Measurements from ENCODE around the gene PLSCR2.
"Not testable (repeated sequence)": the region's sequence is repeated elsewhere in the genome, so short reads cannot be mapped to it uniquely, and the experiment has no call there.

PLSCR2 gene

DNA sequence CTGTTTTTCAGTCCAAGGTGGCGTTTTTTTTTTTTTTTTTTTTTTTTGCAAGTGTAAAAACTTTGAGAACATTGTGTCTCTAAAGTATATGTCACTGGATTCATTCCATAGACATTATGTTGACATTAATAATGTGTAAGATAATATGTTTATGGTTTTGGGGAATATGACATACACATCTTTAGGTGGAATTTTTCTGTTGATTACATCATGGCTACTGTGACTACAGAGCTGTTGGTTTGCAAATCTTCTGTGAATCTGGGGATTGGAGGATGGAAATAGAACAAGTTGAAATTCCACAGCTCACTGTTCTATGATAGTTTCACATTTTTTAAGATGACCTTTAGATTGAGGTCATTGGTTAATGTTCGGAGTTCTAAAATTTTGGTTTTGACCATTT, 24.4 kb upstream of the PLSCR2 start:
- TF ChIP-seq, protein P1, sequence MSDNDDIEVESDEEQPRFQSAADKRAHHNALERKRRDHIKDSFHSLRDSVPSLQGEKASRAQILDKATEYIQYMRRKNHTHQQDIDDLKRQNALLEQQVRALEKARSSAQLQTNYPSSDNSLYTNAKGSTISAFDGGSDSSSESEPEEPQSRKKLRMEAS (IDR thresholded peaks at IDR 0.05; ENCODE audit: low read depth, low read length) = no peak
- TF ChIP-seq POLR2A (IDR thresholded peaks at IDR 0.05; ENCODE audit: extremely low read depth, insufficient read length) (no peak), MYC (IDR thresholded peaks at IDR 0.05; ENCODE audit: low read depth, low read length) (no peak)
- TF ChIP-seq, protein P2, sequence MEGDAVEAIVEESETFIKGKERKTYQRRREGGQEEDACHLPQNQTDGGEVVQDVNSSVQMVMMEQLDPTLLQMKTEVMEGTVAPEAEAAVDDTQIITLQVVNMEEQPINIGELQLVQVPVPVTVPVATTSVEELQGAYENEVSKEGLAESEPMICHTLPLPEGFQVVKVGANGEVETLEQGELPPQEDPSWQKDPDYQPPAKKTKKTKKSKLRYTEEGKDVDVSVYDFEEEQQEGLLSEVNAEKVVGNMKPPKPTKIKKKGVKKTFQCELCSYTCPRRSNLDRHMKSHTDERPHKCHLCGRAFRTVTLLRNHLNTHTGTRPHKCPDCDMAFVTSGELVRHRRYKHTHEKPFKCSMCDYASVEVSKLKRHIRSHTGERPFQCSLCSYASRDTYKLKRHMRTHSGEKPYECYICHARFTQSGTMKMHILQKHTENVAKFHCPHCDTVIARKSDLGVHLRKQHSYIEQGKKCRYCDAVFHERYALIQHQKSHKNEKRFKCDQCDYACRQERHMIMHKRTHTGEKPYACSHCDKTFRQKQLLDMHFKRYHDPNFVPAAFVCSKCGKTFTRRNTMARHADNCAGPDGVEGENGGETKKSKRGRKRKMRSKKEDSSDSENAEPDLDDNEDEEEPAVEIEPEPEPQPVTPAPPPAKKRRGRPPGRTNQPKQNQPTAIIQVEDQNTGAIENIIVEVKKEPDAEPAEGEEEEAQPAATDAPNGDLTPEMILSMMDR (IDR thresholded peaks at IDR 0.05; ENCODE audit: low read depth, low read length) = no peak
- DNase-seq (ENCODE audit: low read depth) = no peak

DNA sequence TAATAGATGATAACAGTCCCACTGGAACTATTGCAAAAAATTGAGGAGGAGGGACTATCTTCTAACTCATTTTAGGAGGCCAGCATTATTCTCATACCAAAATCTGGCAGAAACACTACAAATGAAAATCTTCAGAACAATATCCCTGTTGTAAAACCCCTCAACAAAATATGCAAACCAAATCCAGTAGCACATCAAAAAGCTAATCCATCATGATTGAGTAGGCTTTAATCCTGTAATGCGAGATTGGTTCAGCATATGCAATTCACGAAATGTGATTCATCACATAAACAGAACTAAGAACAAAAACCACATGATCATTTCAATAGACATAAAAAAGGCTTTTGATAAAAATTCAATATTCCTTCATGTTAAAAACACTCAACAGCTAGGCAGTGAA, 23.9 kb upstream of the PLSCR2 start:
- no peak for DNase-seq (ENCODE audit: low read depth)

More for the DNA sequence above, 24.4 kb upstream of the PLSCR2 start:
- no peak overlapping the region for H3K4me3 ChIP-seq (ENCODE audit: low read depth, low read length)

DNA sequence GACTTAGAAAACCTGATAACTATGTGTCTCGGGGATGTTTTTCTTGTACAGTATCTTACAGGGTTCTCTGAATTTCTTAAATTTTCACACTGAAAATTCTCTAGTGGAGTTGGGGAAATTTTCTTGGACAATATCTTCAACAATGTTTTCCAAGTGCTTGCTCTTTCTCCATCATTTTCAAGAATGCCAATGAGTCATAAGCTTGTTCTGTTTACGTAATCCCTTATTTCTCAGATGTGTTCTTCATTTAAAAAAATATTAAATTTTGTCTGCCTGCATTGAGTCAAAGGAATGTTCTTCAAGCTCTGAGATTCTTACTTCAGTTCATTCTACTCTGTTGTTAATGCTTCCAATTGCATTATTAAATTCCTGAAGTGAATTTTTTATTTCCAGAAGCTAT, 21.9 kb upstream of the PLSCR2 start:
- DNase-seq (ENCODE audit: low read depth) = no peak
- H3K4me3 ChIP-seq (ENCODE audit: low read depth, low read length) = no peak overlapping the region
- TF ChIP-seq, protein P1 (IDR thresholded peaks at IDR 0.05; ENCODE audit: low read depth, low read length) = no peak
- TF ChIP-seq POLR2A (IDR thresholded peaks at IDR 0.05; ENCODE audit: extremely low read depth, insufficient read length) (no peak), MYC (IDR thresholded peaks at IDR 0.05; ENCODE audit: low read depth, low read length) (no peak)
- TF ChIP-seq, protein P2 (IDR thresholded peaks at IDR 0.05; ENCODE audit: low read depth, low read length) = no peak

More for the DNA sequence above, 23.9 kb upstream of the PLSCR2 start:
- no peak overlapping the region for H3K4me3 ChIP-seq (ENCODE audit: low read depth, low read length)
- TF ChIP-seq MYC (IDR thresholded peaks at IDR 0.05; ENCODE audit: low read depth, low read length) = no peak
- TF ChIP-seq POLR2A (IDR thresholded peaks at IDR 0.05; ENCODE audit: extremely low read depth, insufficient read length) = no peak

DNA sequence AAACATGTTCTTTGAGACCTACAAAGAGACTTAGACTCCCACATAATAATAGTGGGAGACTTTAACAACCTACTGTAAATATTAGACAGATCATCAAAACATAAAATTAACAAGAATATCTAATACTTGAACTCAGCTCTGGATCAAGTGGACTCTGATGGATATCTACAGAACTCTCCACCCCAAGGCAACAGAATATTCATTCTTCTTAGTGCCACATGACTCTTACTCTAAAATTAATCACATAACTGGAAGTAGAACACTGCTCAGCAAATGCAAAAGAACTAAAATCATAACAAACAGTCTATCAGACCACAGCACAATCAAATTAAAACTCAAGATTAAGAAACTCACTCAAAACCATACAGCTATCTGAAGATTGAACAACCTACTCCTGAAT, 15.9 kb upstream of the PLSCR2 start:
- TF ChIP-seq POLR2A (IDR thresholded peaks at IDR 0.05; ENCODE audit: extremely low read depth, insufficient read length) (no peak), MYC (IDR thresholded peaks at IDR 0.05; ENCODE audit: low read depth, low read length) (no peak)
- TF ChIP-seq, protein P1 (IDR thresholded peaks at IDR 0.05; ENCODE audit: low read depth, low read length) = no peak
- TF ChIP-seq, protein P2 (IDR thresholded peaks at IDR 0.05; ENCODE audit: low read depth, low read length) = no peak
- no peak overlapping the region for H3K4me3 ChIP-seq (ENCODE audit: low read depth, low read length)
- no peak for DNase-seq (ENCODE audit: low read depth)

DNA sequence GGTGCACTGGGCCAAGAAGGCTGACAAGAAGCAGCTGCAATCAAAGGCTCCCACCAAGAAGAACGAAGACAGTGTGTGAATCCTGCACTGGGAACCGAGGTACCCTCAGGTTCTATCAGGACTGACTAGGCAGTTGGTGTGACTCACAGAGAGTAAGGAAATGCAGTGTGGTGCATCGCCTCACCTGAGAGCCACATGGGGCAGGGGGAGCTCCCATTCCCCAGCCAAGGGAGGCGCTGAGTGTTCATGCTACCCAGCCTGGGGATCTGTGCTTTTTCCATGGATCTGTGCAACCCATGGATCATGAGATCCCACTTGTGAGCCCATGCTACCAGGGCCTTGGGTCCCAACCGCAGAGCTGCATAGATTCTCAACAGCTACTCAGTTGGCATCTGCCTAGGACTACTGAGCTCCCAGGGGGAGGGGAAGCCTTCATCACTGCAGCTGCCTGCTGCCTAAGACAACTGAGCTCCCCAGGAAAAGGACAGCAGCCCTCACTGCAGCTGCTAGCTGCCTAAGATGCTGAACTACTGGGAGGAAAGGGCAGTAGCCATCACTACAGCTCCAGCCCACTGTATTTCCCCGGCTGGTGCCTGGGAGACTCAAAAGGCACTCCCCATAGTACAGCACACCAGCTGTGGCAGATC, 6.9 kb upstream of the PLSCR2 start:
- H3K4me3 ChIP-seq (ENCODE audit: low read depth, low read length) = no peak overlapping the region
- DNase-seq (ENCODE audit: low read depth) = no peak
- TF ChIP-seq POLR2A (IDR thresholded peaks at IDR 0.05; ENCODE audit: extremely low read depth, insufficient read length) (no peak), MYC (IDR thresholded peaks at IDR 0.05; ENCODE audit: low read depth, low read length) (no peak)
- TF ChIP-seq, protein P2 (IDR thresholded peaks at IDR 0.05; ENCODE audit: low read depth, low read length) = no peak
- TF ChIP-seq, protein P1 (IDR thresholded peaks at IDR 0.05; ENCODE audit: low read depth, low read length) = no peak

DNA sequence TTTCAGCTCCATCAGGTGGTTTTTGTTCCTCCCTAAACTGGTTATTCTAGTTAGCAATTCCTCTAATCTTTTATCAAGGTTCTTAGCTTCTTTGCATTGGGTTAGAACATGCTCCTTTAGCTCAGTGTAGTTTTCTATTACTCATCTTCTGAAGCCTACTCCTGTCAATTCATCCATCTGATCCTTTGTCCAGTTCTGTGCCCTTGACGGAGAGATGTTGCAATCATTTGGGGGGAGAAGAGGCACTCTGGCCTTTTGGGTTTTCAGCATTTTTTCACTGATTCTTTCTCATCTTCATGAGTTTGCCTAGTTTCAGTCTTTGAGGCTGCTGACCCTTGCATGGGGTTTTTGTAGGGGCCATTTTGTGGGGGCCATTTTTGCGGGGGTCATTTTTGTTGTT, 5.6 kb upstream of the PLSCR2 start:
- H3K4me3 ChIP-seq (ENCODE audit: low read depth, low read length) = not testable (repeated sequence)

DNA sequence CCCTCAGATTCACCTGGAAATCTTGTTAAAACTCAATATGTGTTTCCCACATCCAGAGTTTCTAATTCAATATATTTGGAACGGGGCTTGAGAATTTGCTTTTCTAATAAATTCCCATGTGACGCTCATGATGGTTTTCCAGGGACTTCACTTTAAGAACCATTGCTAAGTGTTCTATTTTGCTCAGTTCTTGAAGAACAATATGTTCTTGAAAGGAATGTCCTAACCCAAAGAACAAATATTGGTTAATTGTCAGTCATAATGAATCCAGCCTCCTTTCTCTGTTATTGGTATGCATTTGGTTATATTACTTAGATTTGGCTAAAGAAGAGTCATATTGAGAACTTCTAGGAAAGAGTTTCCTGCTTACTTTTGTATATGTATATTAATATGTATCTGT, 4.4 kb upstream of the PLSCR2 start:
- H3K4me3 ChIP-seq (ENCODE audit: low read depth, low read length) = no peak overlapping the region
- no peak for DNase-seq (ENCODE audit: low read depth)
- TF ChIP-seq MYC (IDR thresholded peaks at IDR 0.05; ENCODE audit: low read depth, low read length) (no peak), POLR2A (IDR thresholded peaks at IDR 0.05; ENCODE audit: extremely low read depth, insufficient read length) (no peak)
- TF ChIP-seq, protein P1 (IDR thresholded peaks at IDR 0.05; ENCODE audit: low read depth, low read length) = no peak
- TF ChIP-seq, protein P2 (IDR thresholded peaks at IDR 0.05; ENCODE audit: low read depth, low read length) = no peak

More for the DNA sequence above, 5.6 kb upstream of the PLSCR2 start:
- DNase-seq (ENCODE audit: low read depth) = not testable (repeated sequence)

Data from NB4 (cell line).